ENCODE measurements around the gene SP9.
"Not testable (repeated sequence)": the region's sequence is repeated elsewhere in the genome, so short reads cannot be mapped to it uniquely, and the experiment has no call there.

GRCh38 chr2:174363492-174364225 lies 28.9 kb downstream of the SP9 start:
- TF ChIP-seq SIN3A (IDR thresholded peaks at IDR 0.05; ENCODE audit: borderline replicate concordance, insufficient read depth, low read depth, low read length); CTCF (IDR thresholded peaks at IDR 0.05): not testable (repeated sequence)

Data from Panc1 (cell line).